Vagina (tissue), 2 donors: Measurements from ENCODE around the gene TMEM266.

Source experiments
- POLR2A ChIP-seq, 2 donors: fragments of 450-650 bp; IDR thresholded peaks; one replicate each; pipeline ENCODE4 v1.6.1; 2017; ENCODE audit warnings: antibody characterized with exemption in 2 of 2, mild to moderate bottlenecking in 2 of 2, moderate library complexity in 2 of 2
- POLR2AphosphoS5 ChIP-seq, 2 donors: sonication (generic); formaldehyde crosslinking; IDR thresholded peaks; one replicate each; pipeline ENCODE4 v1.9.0; 2017; ENCODE audit warnings: antibody characterized with exemption in 2 of 2, mild to moderate bottlenecking in 2 of 2, low read depth in 1 of 2; ENCODE audit not compliant: insufficient read depth in 1 of 2
- TF ChIP-seq, protein P1 (sequence below), 3 experiments: fragments of 450-650 bp in 2 of 3; fragments of 200-600 bp in 1 of 3; sonication (generic) in 1 of 3; IDR thresholded peaks; one replicate each; pipeline ENCODE4 v1.5.1; 2017 to 2019; ENCODE audit warnings: antibody characterized with exemption in 3 of 3, mild to moderate bottlenecking in 2 of 3, moderate library complexity in 2 of 3

DNA sequence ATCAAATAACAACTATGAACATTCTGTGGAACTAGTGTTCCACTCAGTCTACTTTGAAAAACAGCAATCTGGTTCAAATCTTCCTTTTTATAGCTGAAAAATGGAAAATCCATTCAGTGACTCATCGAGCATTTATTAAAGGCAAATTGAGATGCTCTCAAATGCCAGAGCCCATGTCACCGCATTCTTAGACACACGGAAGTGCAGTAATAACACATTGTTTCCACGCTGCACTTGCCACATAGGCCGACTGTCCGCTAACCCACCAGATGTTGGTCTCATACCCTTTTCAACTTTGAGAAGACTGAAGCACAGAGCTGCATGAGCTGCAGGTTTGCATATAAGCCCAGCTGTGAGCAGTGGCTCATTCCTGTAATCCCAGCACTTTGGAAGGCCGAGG lies 95.9 kb downstream of the TMEM266 start:
- TF ChIP-seq POLR2AphosphoS5 (IDR thresholded peaks at IDR 0.05; ENCODE audit: insufficient read depth in 1 of 2, low read depth in 1 of 2): no peak
- TF ChIP-seq, protein P1, sequence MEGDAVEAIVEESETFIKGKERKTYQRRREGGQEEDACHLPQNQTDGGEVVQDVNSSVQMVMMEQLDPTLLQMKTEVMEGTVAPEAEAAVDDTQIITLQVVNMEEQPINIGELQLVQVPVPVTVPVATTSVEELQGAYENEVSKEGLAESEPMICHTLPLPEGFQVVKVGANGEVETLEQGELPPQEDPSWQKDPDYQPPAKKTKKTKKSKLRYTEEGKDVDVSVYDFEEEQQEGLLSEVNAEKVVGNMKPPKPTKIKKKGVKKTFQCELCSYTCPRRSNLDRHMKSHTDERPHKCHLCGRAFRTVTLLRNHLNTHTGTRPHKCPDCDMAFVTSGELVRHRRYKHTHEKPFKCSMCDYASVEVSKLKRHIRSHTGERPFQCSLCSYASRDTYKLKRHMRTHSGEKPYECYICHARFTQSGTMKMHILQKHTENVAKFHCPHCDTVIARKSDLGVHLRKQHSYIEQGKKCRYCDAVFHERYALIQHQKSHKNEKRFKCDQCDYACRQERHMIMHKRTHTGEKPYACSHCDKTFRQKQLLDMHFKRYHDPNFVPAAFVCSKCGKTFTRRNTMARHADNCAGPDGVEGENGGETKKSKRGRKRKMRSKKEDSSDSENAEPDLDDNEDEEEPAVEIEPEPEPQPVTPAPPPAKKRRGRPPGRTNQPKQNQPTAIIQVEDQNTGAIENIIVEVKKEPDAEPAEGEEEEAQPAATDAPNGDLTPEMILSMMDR (IDR thresholded peaks at IDR 0.05): no peak
- no peak for TF ChIP-seq POLR2A (IDR thresholded peaks at IDR 0.05)
